BLaER1 (cell line): ENCODE results near the gene CXXC1.

ENCODE experiments used
- H3K27ac ChIP-seq: shearing (Covaris generic); formaldehyde crosslinking; 2 replicates; pipeline ENCODE4 v1.8.1; 2022
- H3K27me3 ChIP-seq: shearing (Covaris generic); formaldehyde crosslinking; 2 replicates; pipeline ENCODE4 v1.8.1; 2022
- H3K36me3 ChIP-seq: shearing (Covaris generic); formaldehyde crosslinking; 2 replicates; pipeline ENCODE4 v1.8.1; 2022
- H3K4me1 ChIP-seq: shearing (Covaris generic); formaldehyde crosslinking; 2 replicates; pipeline ENCODE4 v1.8.1; 2022
- H3K4me2 ChIP-seq: shearing (Covaris generic); formaldehyde crosslinking; 2 replicates; pipeline ENCODE4 v1.8.1; 2022
- H3K4me3 ChIP-seq: shearing (Covaris generic); formaldehyde crosslinking; 2 replicates; pipeline ENCODE4 v1.8.1; 2022
- H3K9ac ChIP-seq: shearing (Covaris generic); formaldehyde crosslinking; 2 replicates; pipeline ENCODE4 v1.8.1; 2022
- H3K9me3 ChIP-seq: shearing (Covaris generic); formaldehyde crosslinking; 2 replicates; pipeline ENCODE4 v1.8.1; 2022
- H4K20me1 ChIP-seq: shearing (Covaris generic); formaldehyde crosslinking; 2 replicates; pipeline ENCODE4 v1.8.1; 2022
- Cebpa-rat ChIP-seq: shearing (Covaris generic); IDR thresholded peaks from 2 replicates; pipeline ENCODE4 v1.8.1; 2022

CXXC1 gene

GRCh38 chr18:50287441-50288347, at the start of gene CXXC1:
CXXC1 (minus strand) TSS chr18:50287692; CDS start chr18:50287589, 103 bp downstream.
- no peak for TF ChIP-seq Cebpa-rat
- Histone ChIP-seq H3K4me2 (peak within 1 kb of the TSS; percentile 93), H3K4me1 (peaks cover 14% of the 10 kb centered on the region), H3K9ac (peak within 1 kb of the TSS; percentile 90), H3K4me3 (peak within 1 kb of the TSS; percentile 96), H3K9me3 (no peaks in the 10 kb centered on the region), H3K36me3 (peaks cover 36% of the 10 kb centered on the region), H4K20me1 (peaks cover 14% of the 10 kb centered on the region; the same call in 1 of the 2 replicates), H3K27ac (peak within 1 kb of the TSS; percentile 86), H3K27me3 (no peaks in the 10 kb centered on the region)

DNA sequence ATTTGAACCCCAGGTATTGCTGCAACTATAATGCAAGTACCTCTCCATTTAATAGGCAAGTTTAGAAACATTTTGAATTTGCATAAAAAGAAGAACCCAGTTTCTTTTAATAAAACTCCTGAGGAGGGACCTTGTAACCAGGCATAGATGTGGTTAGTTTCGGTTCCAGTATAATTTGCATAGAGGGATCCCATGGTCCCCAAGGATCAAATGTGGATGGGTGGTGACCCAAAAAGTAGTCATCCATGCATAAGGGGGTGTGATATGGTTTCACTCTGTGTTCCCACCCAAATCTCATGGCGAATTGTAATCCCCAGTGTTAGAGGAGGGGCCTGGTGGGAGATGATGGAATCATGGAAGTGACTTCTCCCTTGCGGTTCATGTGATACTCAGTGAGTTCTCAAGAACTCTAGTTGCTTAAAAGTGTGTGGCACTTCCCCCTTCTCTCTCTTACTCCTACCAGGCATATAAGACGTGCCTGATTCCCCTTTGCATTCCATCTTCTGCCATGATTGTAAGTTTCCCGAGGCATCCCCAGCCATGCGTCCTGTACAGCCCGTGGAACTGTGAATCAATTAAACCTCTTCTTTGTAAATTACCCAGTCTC, 47.2 kb upstream of the CXXC1 start:
- H3K4me1 ChIP-seq = peaks cover 42% of the 10 kb centered on the region

GRCh38 chr18:50331691-50332090, 44.2 kb upstream of the CXXC1 start:
- peak overlapping the region; percentile 74 for H3K4me2 ChIP-seq
- H3K27me3 ChIP-seq = 0 out of 2 replicates have a peak, but pooled peaks cover under 1% of the 10 kb centered on the region
- H3K27ac ChIP-seq = no peak overlapping the region
- peaks cover 6% of the 10 kb centered on the region; the same call in 1 of the 2 replicates for H3K9me3 ChIP-seq
- H3K36me3 ChIP-seq = no peaks in the 10 kb centered on the region
- H4K20me1 ChIP-seq = no peaks in the 10 kb centered on the region
- TF ChIP-seq Cebpa-rat = no peak
- no peak overlapping the region for H3K4me3 ChIP-seq
- peaks cover 42% of the 10 kb centered on the region for H3K4me1 ChIP-seq
- no peak overlapping the region for H3K9ac ChIP-seq

More for the DNA sequence above, 47.2 kb upstream of the CXXC1 start:
- Histone ChIP-seq H4K20me1 (no peaks in the 10 kb centered on the region), H3K9ac (no peak overlapping the region), H3K4me2 (peak overlapping the region; percentile 74), H3K4me3 (no peak overlapping the region), H3K27ac (no peak overlapping the region), H3K27me3 (0 out of 2 replicates have a peak, but pooled peaks cover 5% of the 10 kb centered on the region), H3K9me3 (peaks cover 5% of the 10 kb centered on the region; the same call in 1 of the 2 replicates), H3K36me3 (no peaks in the 10 kb centered on the region)
- no peak for TF ChIP-seq Cebpa-rat

- Histone ChIP-seq H3K4me1 (peaks cover 37% of the 10 kb centered on the region), H3K36me3 (no peaks in the 10 kb centered on the region), H3K27me3 (no peaks in the 10 kb centered on the region), H3K9ac (no peak overlapping the region), H3K9me3 (peaks cover 10% of the 10 kb centered on the region; the same call in 1 of the 2 replicates), H3K27ac (no peak overlapping the region), H3K4me2 (no peak overlapping the region), H4K20me1 (no peaks in the 10 kb centered on the region), H3K4me3 (no peak overlapping the region)
- TF ChIP-seq Cebpa-rat = no peak
These were observed 42.7 kb upstream of the CXXC1 start for GRCh38 chr18:50330176-50330575.

- peaks cover 10% of the 10 kb centered on the region; the same call in 1 of the 2 replicates for H3K9me3 ChIP-seq
- no peaks in the 10 kb centered on the region for H4K20me1 ChIP-seq
- H3K4me2 ChIP-seq = no peak overlapping the region
- H3K4me3 ChIP-seq = no peak overlapping the region
- no peak overlapping the region for H3K27ac ChIP-seq
- H3K4me1 ChIP-seq = peaks cover 16% of the 10 kb centered on the region
- TF ChIP-seq Cebpa-rat = no peak
- H3K36me3 ChIP-seq = no peaks in the 10 kb centered on the region
- no peaks in the 10 kb centered on the region for H3K27me3 ChIP-seq
- H3K9ac ChIP-seq = no peak overlapping the region
These were observed 40.5 kb upstream of the CXXC1 start for GRCh38 chr18:50327983-50328382.

DNA sequence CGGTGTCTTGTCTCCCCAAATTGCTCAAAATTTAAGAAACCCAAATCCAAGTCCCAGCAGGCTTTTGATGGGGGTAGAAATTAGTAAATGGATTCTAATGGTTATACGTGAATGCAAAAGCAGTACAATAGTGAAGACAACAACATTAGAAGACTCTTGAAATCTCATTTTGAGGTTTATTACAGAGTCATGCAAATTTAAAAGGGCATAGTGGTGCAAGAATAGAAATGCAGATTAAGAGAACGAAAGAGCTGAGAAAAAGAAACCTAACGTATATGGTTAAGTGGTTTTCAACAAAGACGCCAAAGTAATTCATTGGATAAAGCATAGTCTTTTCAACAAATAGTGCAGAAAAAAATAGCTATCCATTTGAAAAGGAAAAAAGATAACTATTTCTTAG, 33.2 kb upstream of the CXXC1 start:
- no peak overlapping the region for H3K4me3 ChIP-seq

DNA sequence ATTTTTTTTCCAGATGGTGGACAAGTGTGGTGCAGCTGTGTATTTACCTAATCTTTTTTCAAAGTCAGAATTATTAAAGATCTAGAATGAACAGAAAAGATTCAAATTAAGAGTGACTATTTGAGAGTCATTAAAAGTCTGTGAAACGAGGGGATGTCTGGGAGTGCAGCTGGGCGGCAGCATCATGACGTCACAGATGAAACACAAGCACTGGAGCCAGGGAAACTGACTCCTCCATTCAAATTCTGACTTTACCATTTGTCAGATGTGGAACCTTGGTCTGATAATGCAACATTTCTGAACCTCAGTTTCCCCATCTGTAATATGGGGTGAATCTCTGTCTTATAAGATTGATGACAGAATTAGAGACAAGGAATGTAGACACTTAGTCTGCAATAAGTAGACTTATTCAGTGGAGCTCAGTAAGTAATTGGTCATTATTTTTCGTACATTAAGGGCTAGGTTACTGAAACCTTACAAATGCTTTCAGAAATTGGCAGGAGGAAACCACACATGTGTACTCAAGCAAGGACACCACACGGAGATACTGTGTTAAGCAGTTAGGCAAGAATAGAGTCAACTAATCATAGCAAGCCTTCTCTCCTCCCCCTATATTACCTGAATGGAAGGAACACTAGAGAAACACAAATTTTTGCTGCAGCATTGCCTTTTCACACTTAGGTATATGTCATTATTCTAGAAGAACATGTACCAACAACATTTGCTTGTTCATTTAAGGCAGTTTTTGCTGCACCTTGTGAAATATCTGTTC, 27.8 kb upstream of the CXXC1 start:
- Histone ChIP-seq H4K20me1 (no peaks in the 10 kb centered on the region), H3K4me2 (peak overlapping the region; percentile 68), H3K4me3 (no peak overlapping the region), H3K27me3 (no peaks in the 10 kb centered on the region), H3K9me3 (0 out of 2 replicates have a peak, but pooled peaks cover 5% of the 10 kb centered on the region), H3K4me1 (peaks cover 73% of the 10 kb centered on the region), H3K9ac (no peak overlapping the region), H3K36me3 (no peaks in the 10 kb centered on the region), H3K27ac (no peak overlapping the region)
- TF ChIP-seq Cebpa-rat = no peak

More for the DNA sequence above, 33.2 kb upstream of the CXXC1 start:
- Histone ChIP-seq H3K27ac (no peak overlapping the region), H3K9me3 (0 out of 2 replicates have a peak, but pooled peaks cover 5% of the 10 kb centered on the region), H4K20me1 (no peaks in the 10 kb centered on the region), H3K27me3 (no peaks in the 10 kb centered on the region), H3K9ac (no peak overlapping the region), H3K4me1 (peaks cover 29% of the 10 kb centered on the region), H3K36me3 (no peaks in the 10 kb centered on the region), H3K4me2 (peak overlapping the region; percentile 57)
- TF ChIP-seq Cebpa-rat = no peak

- H3K27me3 ChIP-seq = no peaks in the 10 kb centered on the region
- TF ChIP-seq Cebpa-rat = no peak
- H4K20me1 ChIP-seq = no peaks in the 10 kb centered on the region
- no peak overlapping the region for H3K9ac ChIP-seq
- no peak overlapping the region for H3K4me3 ChIP-seq
- H3K36me3 ChIP-seq = no peaks in the 10 kb centered on the region
- peaks cover 13% of the 10 kb centered on the region for H3K9me3 ChIP-seq
- H3K4me2 ChIP-seq = peak overlapping the region; percentile 31
- no peak overlapping the region for H3K27ac ChIP-seq
- peaks cover 77% of the 10 kb centered on the region for H3K4me1 ChIP-seq
These were observed 26.5 kb upstream of the CXXC1 start for GRCh38 chr18:50313873-50314460.

DNA sequence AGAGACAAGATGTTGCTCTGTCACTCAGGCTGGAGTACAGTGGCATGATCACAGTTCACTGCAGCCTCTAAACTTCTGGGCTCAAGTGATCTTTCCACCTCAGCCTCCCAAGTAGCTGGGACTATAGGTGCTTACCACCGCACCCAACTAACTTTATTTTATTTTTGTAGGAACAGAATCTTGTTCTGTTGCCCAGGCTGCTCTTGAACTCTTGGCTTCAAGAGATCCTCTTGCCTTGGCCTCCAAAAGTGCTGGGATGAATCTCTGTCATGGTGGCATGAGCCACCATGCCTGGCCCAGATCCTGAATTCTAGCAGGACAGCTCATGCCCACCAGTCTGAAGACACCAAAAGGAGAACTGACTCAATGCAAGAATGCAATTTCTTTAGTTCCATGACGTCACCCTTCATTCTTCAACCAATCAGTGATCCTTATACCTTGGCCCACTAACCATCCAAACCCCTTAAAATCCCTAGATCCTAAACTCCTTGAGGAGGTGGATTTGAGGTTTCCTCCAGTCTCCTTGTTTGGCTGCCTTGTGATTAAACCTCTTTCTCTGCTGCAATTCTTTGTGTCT, 25.6 kb upstream of the CXXC1 start:
- TF ChIP-seq Cebpa-rat = no peak
- H3K9me3 ChIP-seq = peaks cover 17% of the 10 kb centered on the region
- H3K4me3 ChIP-seq = no peak overlapping the region
- no peaks in the 10 kb centered on the region for H3K27me3 ChIP-seq
- no peaks in the 10 kb centered on the region for H3K36me3 ChIP-seq
- peak overlapping the region; percentile 73 for H3K4me2 ChIP-seq
- peak overlapping the region; percentile 79 for H3K27ac ChIP-seq
- H3K9ac ChIP-seq = peak overlapping the region; percentile 43; the same call in 1 of the 2 replicates
- peaks cover 86% of the 10 kb centered on the region for H3K4me1 ChIP-seq
- H4K20me1 ChIP-seq = no peaks in the 10 kb centered on the region
